ENCODE results near the gene STAC. TPM values are rescaled to one million over a fixed set of nuclear protein-coding genes. Genes with fewer than 3 reads are reported as not detected.

Gene STAC
- total RNA-seq, 1 experiment from 2014 or later = 6.7 TPM

GRCh38 chr3:36489679-36490425 is 109.5 kb downstream of the STAC start:
- ChIA-PET CTCF (no interaction called here), POLR2A (ENCODE audit: unreplicated experiment) (no interaction called here)
- ATAC-seq (no peak), DNase-seq (no peak)
- TF ChIP-seq EZH2 (IDR thresholded peaks at IDR 0.05; ENCODE audit: low read length, unreplicated experiment) (no peak), CTCF (conservative IDR thresholded peaks at IDR 0.05; ENCODE audit: low read depth, low read length) (no peak), EZH2phosphoT487 (IDR thresholded peaks at IDR 0.05; ENCODE audit: borderline replicate concordance, low read length) (no peak)
- Histone ChIP-seq H3K9ac (ENCODE audit: low read length) (no peak overlapping the region), H3K27me3 (ENCODE audit: low read length) (no peaks in the 10 kb centered on the region), H3K36me3 (ENCODE audit: low read depth, low read length) (no peaks in the 10 kb centered on the region), H3F3A (ENCODE audit: low read length, unreplicated experiment) (no peaks in the 10 kb centered on the region), H3K4me3 (ENCODE audit: low read length) (no peak overlapping the region), H2AFZ (ENCODE audit: low read length) (no peak overlapping the region), H3K27ac (ENCODE audit: low read length) (no peak overlapping the region), H3K9me2 (replicated peaks; ENCODE audit: low read length) (no peaks in the 10 kb centered on the region), H3K79me2 (ENCODE audit: low read length) (no peaks in the 10 kb centered on the region), H4K20me1 (ENCODE audit: low read length) (no peaks in the 10 kb centered on the region), H3K4me2 (ENCODE audit: low read length) (no peak overlapping the region), H3K9me3 (ENCODE audit: low read length) (no peaks in the 10 kb centered on the region), H3K4me1 (ENCODE audit: insufficient read depth, low read length) (no peaks in the 10 kb centered on the region)
- intact Hi-C loops (cut with micrococcal nuclease) = no loop called here
- BruUV-seq (replicated peaks) = no TSS peak

GRCh38 chr3:36493051-36493450 is 112.7 kb downstream of the STAC start:
- no peak overlapping the region for H3K27ac ChIP-seq (ENCODE audit: low read length)
- POLR2A ChIA-PET (ENCODE audit: unreplicated experiment) = no interaction called here
- H3K9me3 ChIP-seq (ENCODE audit: low read length) = no peaks in the 10 kb centered on the region
- no peaks in the 10 kb centered on the region for H4K20me1 ChIP-seq (ENCODE audit: low read length)
- ATAC-seq (no peak), DNase-seq (no peak)
- no peaks in the 10 kb centered on the region for H3F3A ChIP-seq (ENCODE audit: low read length, unreplicated experiment)
- no peaks in the 10 kb centered on the region for H3K36me3 ChIP-seq (ENCODE audit: low read depth, low read length)
- H3K4me1 ChIP-seq (ENCODE audit: insufficient read depth, low read length) = no peaks in the 10 kb centered on the region
- no peaks in the 10 kb centered on the region for H3K9me2 ChIP-seq (replicated peaks; ENCODE audit: low read length)
- no TSS peak for BruUV-seq (replicated peaks)
- H3K4me2 ChIP-seq (ENCODE audit: low read length) = no peak overlapping the region
- H3K9ac ChIP-seq (ENCODE audit: low read length) = no peak overlapping the region
- no peaks in the 10 kb centered on the region for H3K79me2 ChIP-seq (ENCODE audit: low read length)
- no peak overlapping the region for H2AFZ ChIP-seq (ENCODE audit: low read length)
- CTCF ChIA-PET = no interaction called here
- intact Hi-C loops (cut with micrococcal nuclease) = no loop called here
- H3K27me3 ChIP-seq (ENCODE audit: low read length) = no peaks in the 10 kb centered on the region
- no peak overlapping the region for H3K4me3 ChIP-seq (ENCODE audit: low read length)
- TF ChIP-seq EZH2phosphoT487 (IDR thresholded peaks at IDR 0.05; ENCODE audit: borderline replicate concordance, low read length) (no peak), CTCF (conservative IDR thresholded peaks at IDR 0.05; ENCODE audit: low read depth, low read length) (no peak), EZH2 (IDR thresholded peaks at IDR 0.05; ENCODE audit: low read length, unreplicated experiment) (no peak)

- DNase-seq (no peak), ATAC-seq (no peak)
- no peak for TF ChIP-seq EZH2 (IDR thresholded peaks at IDR 0.05; ENCODE audit: low read length, unreplicated experiment)
- TF ChIP-seq EZH2phosphoT487 (IDR thresholded peaks at IDR 0.05; ENCODE audit: borderline replicate concordance, low read length) = no peak
- no peak for TF ChIP-seq CTCF (conservative IDR thresholded peaks at IDR 0.05; ENCODE audit: low read depth, low read length)
- H3K9me2 ChIP-seq (replicated peaks; ENCODE audit: low read length) = no peaks in the 10 kb centered on the region
- no peaks in the 10 kb centered on the region for H3K36me3 ChIP-seq (ENCODE audit: low read depth, low read length)
- H3K4me1 ChIP-seq (ENCODE audit: insufficient read depth, low read length) = no peaks in the 10 kb centered on the region
- H3K4me3 ChIP-seq (ENCODE audit: low read length) = no peak overlapping the region
- BruUV-seq (replicated peaks) = no TSS peak
- no peak overlapping the region for H3K9ac ChIP-seq (ENCODE audit: low read length)
- POLR2A ChIA-PET (ENCODE audit: unreplicated experiment) = no interaction called here
- CTCF ChIA-PET = no interaction called here
- H3K27me3 ChIP-seq (ENCODE audit: low read length) = no peaks in the 10 kb centered on the region
- no peak overlapping the region for H2AFZ ChIP-seq (ENCODE audit: low read length)
- no peaks in the 10 kb centered on the region for H3K9me3 ChIP-seq (ENCODE audit: low read length)
- H4K20me1 ChIP-seq (ENCODE audit: low read length) = no peaks in the 10 kb centered on the region
- no peaks in the 10 kb centered on the region for H3K79me2 ChIP-seq (ENCODE audit: low read length)
- no peaks in the 10 kb centered on the region for H3F3A ChIP-seq (ENCODE audit: low read length, unreplicated experiment)
- H3K4me2 ChIP-seq (ENCODE audit: low read length) = no peak overlapping the region
- no peak overlapping the region for H3K27ac ChIP-seq (ENCODE audit: low read length)
- intact Hi-C loops (cut with micrococcal nuclease) = no loop called here
Observed at GRCh38 chr3:36494461-36495109, 114.3 kb downstream of the STAC start.
